Fibroblast of villous mesenchyme (primary cell): ENCODE data around the gene INPP5A. TPM values are rescaled to one million over a fixed set of nuclear protein-coding genes. Genes with fewer than 3 reads are reported as not detected.

Experiments used
- DNase-seq: peaks from one replicate; pipeline ENCODE4 v3.0.0-alpha.2; 2010; ENCODE audit warnings: low read depth
- H3K4me3 ChIP-seq: 2 replicates; pipeline ENCODE4 v1.5.1; 2011; ENCODE audit warnings: low read depth, mild to moderate bottlenecking, low read length
- total RNA-seq: library from RNA; depleted of rRNA; stranded (reverse); fragments of >200 nt; gene quantifications from 2 replicates; pipeline ENCODE4 v1.2.3, GENCODE V29; 2012
- TF ChIP-seq, protein P1 (sequence below): IDR thresholded peaks from 2 replicates; pipeline ENCODE4 v1.5.1; 2012; ENCODE audit warnings: low read depth, mild to moderate bottlenecking, low read length; ENCODE audit not compliant: insufficient read depth

The INPP5A gene
- total RNA-seq, 1 donor: 33.2 TPM

DNA sequence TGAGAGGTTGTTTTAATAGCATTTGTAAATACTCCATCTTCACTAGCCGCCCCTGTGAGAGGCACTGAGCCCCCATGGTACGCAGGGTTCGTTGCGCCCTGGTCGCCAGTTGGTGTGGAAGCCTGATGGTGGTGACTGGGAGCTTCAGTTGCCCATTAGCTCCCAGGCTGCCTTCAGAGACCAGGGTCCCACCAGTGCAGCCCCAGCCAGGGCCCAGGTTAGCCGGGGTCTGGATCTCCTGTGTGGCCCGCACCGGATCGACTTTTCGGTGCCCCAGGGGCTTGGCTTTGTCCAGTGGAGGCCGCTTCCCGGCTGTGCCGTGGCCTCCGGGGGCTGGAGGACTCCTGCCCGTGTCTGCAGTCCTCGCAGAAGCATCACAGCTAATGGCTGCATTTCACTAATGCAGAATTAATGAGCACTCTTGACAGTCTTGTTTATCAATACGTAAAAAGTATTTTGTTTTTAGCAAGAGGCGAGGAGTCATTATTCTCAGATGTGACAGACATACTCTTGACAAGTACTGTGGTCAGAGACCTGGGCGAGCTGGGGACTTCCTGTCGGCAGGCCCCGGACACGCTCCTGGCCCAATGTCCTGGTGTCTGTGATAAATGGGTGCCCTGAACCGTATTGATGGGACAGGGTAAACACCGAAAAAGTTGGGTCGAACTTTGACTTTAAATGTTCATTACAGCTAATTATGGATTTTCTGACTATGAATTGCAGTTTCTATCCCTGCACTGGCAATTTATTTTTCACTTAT, 148.5 kb downstream of the INPP5A start:
- no peak overlapping the region for H3K4me3 ChIP-seq
- TF ChIP-seq, protein P1, sequence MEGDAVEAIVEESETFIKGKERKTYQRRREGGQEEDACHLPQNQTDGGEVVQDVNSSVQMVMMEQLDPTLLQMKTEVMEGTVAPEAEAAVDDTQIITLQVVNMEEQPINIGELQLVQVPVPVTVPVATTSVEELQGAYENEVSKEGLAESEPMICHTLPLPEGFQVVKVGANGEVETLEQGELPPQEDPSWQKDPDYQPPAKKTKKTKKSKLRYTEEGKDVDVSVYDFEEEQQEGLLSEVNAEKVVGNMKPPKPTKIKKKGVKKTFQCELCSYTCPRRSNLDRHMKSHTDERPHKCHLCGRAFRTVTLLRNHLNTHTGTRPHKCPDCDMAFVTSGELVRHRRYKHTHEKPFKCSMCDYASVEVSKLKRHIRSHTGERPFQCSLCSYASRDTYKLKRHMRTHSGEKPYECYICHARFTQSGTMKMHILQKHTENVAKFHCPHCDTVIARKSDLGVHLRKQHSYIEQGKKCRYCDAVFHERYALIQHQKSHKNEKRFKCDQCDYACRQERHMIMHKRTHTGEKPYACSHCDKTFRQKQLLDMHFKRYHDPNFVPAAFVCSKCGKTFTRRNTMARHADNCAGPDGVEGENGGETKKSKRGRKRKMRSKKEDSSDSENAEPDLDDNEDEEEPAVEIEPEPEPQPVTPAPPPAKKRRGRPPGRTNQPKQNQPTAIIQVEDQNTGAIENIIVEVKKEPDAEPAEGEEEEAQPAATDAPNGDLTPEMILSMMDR: no peak
- no peak for DNase-seq

DNA sequence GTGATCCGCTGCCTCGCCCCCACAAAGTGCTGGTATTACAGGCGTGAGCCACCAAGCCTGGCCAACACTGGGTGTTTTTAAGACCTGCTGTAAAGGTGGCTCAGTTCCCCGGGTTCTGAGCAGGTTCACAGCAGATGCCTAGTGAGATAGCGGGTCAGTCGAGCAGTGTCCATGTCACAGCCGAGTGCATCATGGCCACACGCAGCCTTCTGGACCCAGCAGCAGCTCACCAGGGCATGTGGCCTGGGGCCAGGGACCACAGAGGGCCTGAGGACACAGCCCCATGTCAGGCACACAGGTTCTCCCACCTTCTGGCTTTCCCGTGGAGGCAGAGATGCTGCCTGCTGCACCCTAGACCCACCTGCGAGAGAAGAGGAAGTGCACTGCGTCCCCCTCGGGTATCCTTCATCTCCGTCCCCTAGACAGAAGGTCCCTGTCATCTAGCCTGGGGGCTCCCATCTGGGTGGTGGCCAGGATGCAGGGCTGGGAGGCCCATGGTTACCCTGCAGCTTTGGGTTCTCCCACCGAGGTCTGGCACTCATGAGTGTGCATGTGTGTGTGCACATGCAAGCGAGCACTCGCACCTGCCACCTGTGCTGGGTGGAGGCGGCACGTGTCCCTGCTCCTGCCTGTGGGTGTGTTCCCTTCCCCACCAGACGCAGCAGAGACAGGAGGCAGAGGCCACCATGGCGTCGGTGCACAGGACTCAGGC, 149.8 kb downstream of the INPP5A start:
- H3K4me3 ChIP-seq: no peak overlapping the region
- TF ChIP-seq, protein P1: no peak
- DNase-seq: no peak

DNA sequence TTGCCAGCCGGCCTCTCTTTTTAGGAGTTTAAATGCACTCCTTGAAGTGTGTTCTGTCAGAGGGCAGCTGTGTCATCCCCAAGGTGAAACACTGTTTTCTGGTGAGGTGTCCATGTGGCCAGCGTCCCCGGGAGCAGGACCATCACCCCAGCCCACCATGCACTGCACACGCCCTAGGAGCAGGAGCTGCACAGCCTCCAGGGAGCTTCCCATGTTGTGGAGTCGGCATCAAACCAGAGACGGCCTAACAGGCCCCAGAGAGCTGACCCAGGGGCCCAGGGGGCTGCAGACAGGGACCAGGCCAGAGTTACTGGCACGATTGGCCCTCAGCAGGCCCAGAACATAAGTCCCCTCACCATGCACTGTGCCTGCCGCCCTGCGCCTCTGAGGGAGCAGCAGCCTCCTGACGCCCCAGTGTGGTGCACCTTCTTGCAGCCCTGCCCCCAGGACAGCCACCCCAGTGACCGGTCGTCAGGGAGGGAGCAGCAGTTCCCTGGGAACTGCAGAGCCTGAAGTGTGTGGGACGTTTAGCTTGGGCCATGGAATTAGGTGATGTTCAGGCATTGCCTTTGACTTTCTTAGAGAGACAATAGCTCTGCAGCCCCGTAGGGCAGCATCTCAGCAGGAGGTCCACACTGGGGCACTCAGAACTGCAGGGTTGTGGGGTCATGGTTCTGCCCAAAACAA, 150.4 kb downstream of the INPP5A start:
- DNase-seq: no peak
- no peak overlapping the region for H3K4me3 ChIP-seq
- TF ChIP-seq, protein P1: no peak

DNA sequence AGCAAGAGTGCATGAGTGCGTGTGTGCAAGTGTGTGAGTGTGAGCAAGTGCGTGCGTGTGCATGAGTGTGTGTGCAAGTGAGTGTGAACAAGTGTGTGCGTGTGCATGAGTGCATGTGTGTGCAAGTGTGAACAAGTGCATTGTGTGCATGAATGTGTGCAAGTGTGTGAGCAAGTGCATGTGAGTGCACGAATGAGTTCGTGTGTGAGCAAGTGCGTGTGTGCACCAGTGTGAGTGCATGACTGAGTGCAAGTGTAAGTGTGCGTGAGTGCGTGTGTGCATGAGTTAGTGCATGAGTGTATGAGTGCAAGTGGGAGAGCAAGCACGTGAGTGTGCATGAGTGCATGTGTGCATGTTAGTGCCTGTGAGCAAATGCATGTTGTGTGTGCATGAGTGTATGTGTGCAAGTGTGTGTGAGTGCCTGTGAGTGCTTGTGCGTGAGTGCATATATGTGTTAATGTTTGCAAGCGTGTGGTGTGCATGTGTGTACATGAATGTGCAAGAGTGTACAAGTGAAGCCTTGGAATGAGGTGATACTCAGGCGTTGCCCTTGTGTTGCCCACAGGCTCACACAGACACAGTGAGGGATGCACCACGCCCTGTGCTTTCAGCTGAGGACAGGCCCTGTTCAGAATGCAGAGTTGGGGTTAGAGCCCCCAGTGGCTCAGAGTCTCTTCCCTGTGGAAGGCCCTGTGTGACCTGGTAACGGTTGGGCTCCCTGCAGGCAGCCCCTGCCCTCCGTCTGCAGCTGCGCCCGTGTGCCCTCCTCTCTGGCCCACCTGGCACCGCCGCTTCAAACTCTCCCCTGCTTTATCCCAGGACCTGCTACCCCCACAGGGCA, 151.2 kb downstream of the INPP5A start:
- TF ChIP-seq, protein P1: no peak
- no peak for DNase-seq

DNA sequence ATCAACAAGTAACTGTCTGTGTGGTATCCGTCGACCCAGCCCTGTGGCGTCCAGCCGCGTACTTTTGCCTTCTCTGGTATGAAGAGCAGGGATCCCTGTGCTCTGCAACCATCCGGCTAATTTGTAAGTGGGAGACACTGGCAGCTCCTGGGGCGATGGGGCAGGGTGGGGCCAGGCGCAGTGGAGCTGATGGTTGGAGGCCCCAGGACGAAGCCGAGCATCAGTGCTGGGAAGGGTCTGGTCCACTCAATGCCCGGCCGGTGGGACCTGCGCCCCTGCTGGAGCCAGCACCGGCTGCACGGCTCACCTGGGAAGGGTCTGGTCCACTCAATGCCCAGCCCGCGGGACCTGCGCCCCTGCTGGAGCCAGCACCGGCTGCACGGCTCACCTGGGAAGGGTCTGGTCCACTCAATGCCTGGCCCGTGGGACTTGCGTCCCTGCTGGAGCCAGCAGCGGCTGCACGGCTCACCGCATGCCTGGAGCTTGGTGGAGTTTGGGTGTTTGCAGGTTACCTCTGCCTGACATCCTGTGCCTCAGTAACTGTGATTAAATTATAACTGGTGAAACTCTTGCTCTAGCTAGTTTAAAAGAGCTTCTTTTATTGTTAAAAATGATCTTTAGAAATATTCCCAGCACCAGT, 152.3 kb downstream of the INPP5A start:
- H3K4me3 ChIP-seq: no peak overlapping the region
- TF ChIP-seq, protein P1: no peak
- no peak for DNase-seq

More for the DNA sequence above, 151.2 kb downstream of the INPP5A start:
- H3K4me3 ChIP-seq: no peak overlapping the region

DNA sequence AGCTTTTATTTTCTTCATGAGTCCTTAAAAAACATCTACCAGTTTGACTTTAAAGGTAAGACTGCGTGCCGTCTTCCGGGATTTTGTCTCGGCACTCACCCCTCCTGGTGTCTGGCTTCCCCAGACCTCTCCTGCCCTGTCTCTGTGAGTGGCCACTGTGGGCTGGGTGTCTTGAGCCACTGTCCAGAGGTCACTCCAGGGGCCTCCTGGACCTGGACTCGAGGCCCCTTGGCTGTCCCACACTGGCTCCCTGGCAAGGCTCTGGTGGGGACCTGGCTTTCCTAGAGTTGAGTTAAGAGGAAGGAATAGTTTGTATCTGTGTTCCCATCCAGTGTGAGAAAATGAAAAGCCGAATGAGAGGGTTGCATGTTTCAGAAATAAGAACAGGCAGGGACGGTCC, 152.8 kb downstream of the INPP5A start:
- no peak overlapping the region for H3K4me3 ChIP-seq
- no peak for DNase-seq
- TF ChIP-seq, protein P1: no peak
